MM.1S (cell line): ENCODE data around the gene MTMR2.

ENCODE experiments used
- DNase-seq: peaks from one replicate; pipeline ENCODE4 v3.0.0-alpha.2; 2015
- H2AFZ ChIP-seq: fragments of 300-600 bp; sonication (generic); 2 replicates; pipeline ENCODE4 v1.6.0; 2016; ENCODE audit warnings: antibody characterized with exemption, low read length
- H3F3A ChIP-seq: fragments of 300-600 bp; sonication (generic); 2 replicates; pipeline ENCODE4 v1.6.1; 2016; ENCODE audit warnings: mild to moderate bottlenecking, antibody characterized with exemption, low read length, moderate library complexity, mixed read lengths; ENCODE audit not compliant: insufficient read depth
- H3K27ac ChIP-seq: fragments of 300-600 bp; sonication (generic); 2 replicates; pipeline ENCODE4 v1.5.1; 2016; ENCODE audit warnings: mild to moderate bottlenecking, low read length
- H3K27me3 ChIP-seq: fragments of 300-600 bp; sonication (generic); replicated peaks from 2 replicates; pipeline ENCODE4 v1.6.0; 2016; ENCODE audit warnings: low read length; ENCODE audit not compliant: insufficient read depth
- H3K36me3 ChIP-seq: fragments of 300-600 bp; sonication (generic); replicated peaks from 2 replicates; pipeline ENCODE4 v1.6.1; 2016; ENCODE audit warnings: mild to moderate bottlenecking, low read length, mixed read lengths; ENCODE audit not compliant: insufficient read depth
- H3K4me1 ChIP-seq: fragments of 300-600 bp; sonication (generic); 2 replicates; pipeline ENCODE4 v1.6.1; 2016; ENCODE audit warnings: low read length, mixed read lengths
- H3K4me2 ChIP-seq: fragments of 300-600 bp; sonication (generic); 2 replicates; pipeline ENCODE4 v1.6.0; 2016; ENCODE audit warnings: low read depth, low read length
- H3K4me3 ChIP-seq: fragments of 300-600 bp; sonication (generic); 2 replicates; pipeline ENCODE4 v1.5.1; 2016; ENCODE audit warnings: low read length, mixed read lengths
- H3K79me2 ChIP-seq: fragments of 300-600 bp; sonication (generic); 2 replicates; pipeline ENCODE4 v1.6.1; 2016; ENCODE audit warnings: mixed run types, low read length, mixed read lengths
- H3K9ac ChIP-seq: fragments of 300-600 bp; sonication (generic); 2 replicates; pipeline ENCODE4 v1.6.1; 2016; ENCODE audit warnings: low read length, mixed read lengths
- H3K9me2 ChIP-seq: fragments of 300-600 bp; sonication (generic); replicated peaks from 2 replicates; pipeline ENCODE4 v1.6.1; 2016; ENCODE audit warnings: mild to moderate bottlenecking, low read length, mixed read lengths; ENCODE audit not compliant: insufficient read depth
- H3K9me3 ChIP-seq: fragments of 300-600 bp; sonication (generic); replicated peaks from 2 replicates; pipeline ENCODE4 v1.6.1; 2016; ENCODE audit warnings: mild to moderate bottlenecking, low read length, mixed read lengths; ENCODE audit not compliant: insufficient read depth
- H4K20me1 ChIP-seq: fragments of 300-600 bp; sonication (generic); 2 replicates; pipeline ENCODE4 v1.6.1; 2016; ENCODE audit warnings: mild to moderate bottlenecking, low read length, moderate library complexity, mixed read lengths; ENCODE audit not compliant: insufficient read depth
- EZH2 ChIP-seq: fragments of 300-600 bp; sonication (generic); optimal IDR thresholded peaks from 2 replicates; pipeline ENCODE3; 2017; ENCODE audit warnings: low read depth, mild to moderate bottlenecking, antibody characterized with exemption, low read length, mixed read lengths
- EZH2phosphoT487 ChIP-seq: fragments of 300-600 bp; sonication (generic); IDR thresholded peaks from 2 replicates; pipeline ENCODE4 v1.6.1; 2018; ENCODE audit warnings: antibody characterized with exemption, low read length
- TF ChIP-seq, protein P1 (sequence below): fragments of 300-600 bp; sonication (generic); IDR thresholded peaks from 2 replicates; pipeline ENCODE4 v1.5.1; 2016; ENCODE audit warnings: antibody characterized with exemption, low read length, mixed read lengths

MTMR2 gene

DNA sequence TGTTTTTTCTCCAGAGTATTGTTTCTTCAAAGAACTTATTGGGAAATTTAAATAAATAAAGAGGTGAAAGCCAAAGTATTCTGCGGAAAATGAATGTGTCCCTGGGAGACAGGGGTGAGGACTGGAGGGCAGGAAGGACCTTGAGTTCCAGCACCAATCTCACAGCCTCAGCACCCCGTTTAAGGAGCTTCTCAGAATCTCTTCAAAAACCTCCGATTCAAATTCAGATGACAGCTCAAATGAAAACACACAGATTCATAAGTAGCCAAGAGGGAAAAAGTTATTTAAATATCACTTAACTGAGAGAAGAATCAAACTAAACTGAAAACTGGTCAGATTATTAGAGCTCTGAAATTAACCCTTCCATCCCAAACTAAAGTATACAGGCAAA lies 12.5 kb downstream of the MTMR2 start:
- Histone ChIP-seq H2AFZ (no peak overlapping the region), H3K9me2 (no peaks in the 10 kb centered on the region), H3K9ac (no peak overlapping the region), H3K4me3 (no peak overlapping the region), H3K4me2 (no peak overlapping the region), H3K9me3 (no peaks in the 10 kb centered on the region), H4K20me1 (no peaks in the 10 kb centered on the region), H3K79me2 (peaks cover 5% of the 10 kb centered on the region), H3F3A (no peaks in the 10 kb centered on the region), H3K27me3 (no peaks in the 10 kb centered on the region), H3K27ac (no peak overlapping the region), H3K4me1 (no peaks in the 10 kb centered on the region), H3K36me3 (no peaks in the 10 kb centered on the region)
- TF ChIP-seq EZH2phosphoT487 (no peak), EZH2 (no peak)
- TF ChIP-seq, protein P1, sequence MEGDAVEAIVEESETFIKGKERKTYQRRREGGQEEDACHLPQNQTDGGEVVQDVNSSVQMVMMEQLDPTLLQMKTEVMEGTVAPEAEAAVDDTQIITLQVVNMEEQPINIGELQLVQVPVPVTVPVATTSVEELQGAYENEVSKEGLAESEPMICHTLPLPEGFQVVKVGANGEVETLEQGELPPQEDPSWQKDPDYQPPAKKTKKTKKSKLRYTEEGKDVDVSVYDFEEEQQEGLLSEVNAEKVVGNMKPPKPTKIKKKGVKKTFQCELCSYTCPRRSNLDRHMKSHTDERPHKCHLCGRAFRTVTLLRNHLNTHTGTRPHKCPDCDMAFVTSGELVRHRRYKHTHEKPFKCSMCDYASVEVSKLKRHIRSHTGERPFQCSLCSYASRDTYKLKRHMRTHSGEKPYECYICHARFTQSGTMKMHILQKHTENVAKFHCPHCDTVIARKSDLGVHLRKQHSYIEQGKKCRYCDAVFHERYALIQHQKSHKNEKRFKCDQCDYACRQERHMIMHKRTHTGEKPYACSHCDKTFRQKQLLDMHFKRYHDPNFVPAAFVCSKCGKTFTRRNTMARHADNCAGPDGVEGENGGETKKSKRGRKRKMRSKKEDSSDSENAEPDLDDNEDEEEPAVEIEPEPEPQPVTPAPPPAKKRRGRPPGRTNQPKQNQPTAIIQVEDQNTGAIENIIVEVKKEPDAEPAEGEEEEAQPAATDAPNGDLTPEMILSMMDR = no peak
- no peak for DNase-seq

DNA sequence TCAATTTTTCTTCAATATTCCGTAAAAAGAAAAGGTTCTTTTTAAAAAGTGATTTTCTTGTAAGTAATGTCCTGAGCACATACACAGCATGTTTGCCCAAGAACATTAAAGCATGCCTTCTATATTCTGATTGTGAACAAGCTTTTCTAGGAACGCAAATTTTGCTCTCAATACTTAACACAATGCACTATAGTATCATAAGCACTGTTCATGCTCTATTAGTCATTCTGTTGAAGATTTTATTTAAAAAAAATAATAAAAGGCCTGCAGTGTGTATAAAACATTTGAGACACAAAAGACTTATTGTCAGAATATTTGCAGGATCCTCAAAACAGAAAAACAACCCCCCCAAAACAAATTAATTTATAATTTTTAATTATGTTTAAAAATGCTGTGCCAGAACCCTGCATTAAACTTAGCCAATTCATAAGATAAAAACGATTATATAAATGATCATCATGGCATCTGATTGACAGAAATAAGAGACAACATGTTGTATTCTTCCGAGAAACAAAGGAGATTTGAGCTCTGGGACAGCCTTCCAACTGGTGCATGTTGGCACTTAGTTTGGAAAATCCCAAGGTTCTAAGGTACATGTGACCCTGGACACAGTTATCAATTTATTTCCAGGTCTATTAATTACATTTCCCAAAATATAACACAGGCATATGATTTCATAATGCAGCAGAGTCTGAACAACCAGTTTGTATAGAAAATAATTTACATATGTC lies 13.1 kb downstream of the MTMR2 start:
- no peak overlapping the region for H3K9ac ChIP-seq
- no peaks in the 10 kb centered on the region for H4K20me1 ChIP-seq
- H3K36me3 ChIP-seq = no peaks in the 10 kb centered on the region
- no peak overlapping the region for H3K4me3 ChIP-seq
- no peak overlapping the region for H3K4me2 ChIP-seq
- H3F3A ChIP-seq = no peaks in the 10 kb centered on the region
- H3K9me2 ChIP-seq = no peaks in the 10 kb centered on the region
- H3K9me3 ChIP-seq = no peaks in the 10 kb centered on the region
- H2AFZ ChIP-seq = no peak overlapping the region
- H3K27ac ChIP-seq = no peak overlapping the region
- no peaks in the 10 kb centered on the region for H3K4me1 ChIP-seq
- no peak for TF ChIP-seq EZH2phosphoT487
- TF ChIP-seq, protein P1 = no peak
- no peak for TF ChIP-seq EZH2
- no peak for DNase-seq
- no peaks in the 10 kb centered on the region for H3K27me3 ChIP-seq
- peaks cover 2% of the 10 kb centered on the region for H3K79me2 ChIP-seq

DNA sequence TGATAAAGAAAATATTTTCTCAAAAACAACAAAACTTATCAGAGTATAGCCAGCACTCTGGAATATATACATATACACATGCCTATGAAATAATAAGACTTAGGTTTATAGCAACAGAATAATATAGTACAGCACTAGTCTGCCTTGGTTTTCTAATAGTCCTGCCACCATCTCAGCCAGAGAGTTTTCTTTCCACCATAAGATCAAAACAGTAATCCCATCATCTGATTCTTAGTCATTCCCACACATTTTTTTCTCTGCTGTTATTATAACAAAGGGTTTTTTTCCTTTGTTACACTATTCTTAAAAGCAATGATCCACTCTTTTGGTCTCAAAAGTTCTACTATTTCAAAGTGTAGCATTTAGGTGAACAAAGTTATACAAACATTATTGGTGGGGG lies 15.1 kb downstream of the MTMR2 start:
- H3K36me3 ChIP-seq = no peaks in the 10 kb centered on the region
- no peak for DNase-seq
- H4K20me1 ChIP-seq = no peaks in the 10 kb centered on the region
- H3K27ac ChIP-seq = no peak overlapping the region
- H3K9ac ChIP-seq = no peak overlapping the region
- no peaks in the 10 kb centered on the region for H3K9me3 ChIP-seq
- no peak overlapping the region for H2AFZ ChIP-seq
- H3K79me2 ChIP-seq = no peaks in the 10 kb centered on the region; the same call in none of the 2 replicates
- no peaks in the 10 kb centered on the region for H3K9me2 ChIP-seq
- H3K27me3 ChIP-seq = no peaks in the 10 kb centered on the region
- H3K4me1 ChIP-seq = no peaks in the 10 kb centered on the region
- no peak overlapping the region for H3K4me3 ChIP-seq
- no peak overlapping the region for H3K4me2 ChIP-seq
- no peaks in the 10 kb centered on the region for H3F3A ChIP-seq
- TF ChIP-seq EZH2phosphoT487 (no peak), EZH2 (no peak)
- TF ChIP-seq, protein P1 = no peak
